Chondrocyte (in vitro differentiated cells): ENCODE results near the gene PERM1. TPM values are rescaled to one million over a fixed set of nuclear protein-coding genes. Genes with fewer than 3 reads are reported as not detected.
"Not testable (repeated sequence)": the region's sequence is repeated elsewhere in the genome, so short reads cannot be mapped to it uniquely, and the experiment has no call there.

ENCODE experiments used
- DNase-seq: peaks from one replicate; pipeline ENCODE4 v3.0.0; 2021; ENCODE audit warnings: mixed read lengths, low spot score
- H3K27ac Mint-ChIP-seq: one replicate; pipeline ENCODE4 v1.8.0; 2021; ENCODE audit warnings: mild to moderate bottlenecking, moderate library complexity, mixed read lengths; ENCODE audit not compliant: unreplicated experiment
- H3K27me3 Mint-ChIP-seq: 2 replicates; pipeline ENCODE4 v1.8.0; 2021; ENCODE audit warnings: low read depth, mixed read lengths
- H3K36me3 Mint-ChIP-seq: 2 replicates; pipeline ENCODE4 v1.8.0; 2021; ENCODE audit warnings: low read depth, mixed read lengths
- H3K4me1 Mint-ChIP-seq: 2 replicates; pipeline ENCODE4 v1.8.0; 2021; ENCODE audit warnings: low read depth, mild to moderate bottlenecking, mixed read lengths
- H3K4me3 Mint-ChIP-seq: one replicate; pipeline ENCODE4 v1.8.0; 2021; ENCODE audit warnings: mild to moderate bottlenecking, moderate library complexity, mixed read lengths; ENCODE audit not compliant: unreplicated experiment
- H3K9me3 Mint-ChIP-seq: 2 replicates; pipeline ENCODE4 v1.8.0; 2021; ENCODE audit warnings: low read depth, mixed read lengths
- CTCF ChIP-seq: fragments of 200-600 bp; sonication (generic); IDR thresholded peaks from 2 replicates; pipeline ENCODE4 v1.5.0; 2021; ENCODE audit warnings: antibody characterized with exemption, mild to moderate bottlenecking, moderate library complexity
- total RNA-seq: library from RNA; stranded (reverse); gene quantifications from 3 replicates; pipeline ENCODE4 v1.2.1, GENCODE V29; 2021

The PERM1 gene
- total RNA-seq, 1 donor from 2014 or later, result 0.37 TPM

GRCh38 chr1:952201-952600, 29.7 kb downstream of the PERM1 start:
- no peak for DNase-seq
- Mint-ChIP-seq H3K4me3 (no peak overlapping the region), H3K27ac (no peak overlapping the region), H3K36me3 (peaks cover 27% of the 10 kb centered on the region), H3K27me3 (no peaks in the 10 kb centered on the region), H3K9me3 (no peaks in the 10 kb centered on the region), H3K4me1 (peaks cover under 1% of the 10 kb centered on the region)
- TF ChIP-seq CTCF, result no peak

- Mint-ChIP-seq H3K4me1 (no peaks in the 10 kb centered on the region), H3K9me3 (no peaks in the 10 kb centered on the region), H3K36me3 (peaks cover 27% of the 10 kb centered on the region), H3K4me3 (no peak overlapping the region), H3K27ac (no peak overlapping the region), H3K27me3 (no peaks in the 10 kb centered on the region)
- peak; percentile 67 for TF ChIP-seq CTCF
- no peak for DNase-seq
Observed at GRCh38 chr1:951364-951763, 30.5 kb downstream of the PERM1 start.

- H3K4me1 Mint-ChIP-seq, result no peaks in the 10 kb centered on the region
- no peak for TF ChIP-seq CTCF
- H3K36me3 Mint-ChIP-seq, result peaks cover 25% of the 10 kb centered on the region
- no peak for DNase-seq
- no peak overlapping the region for H3K27ac Mint-ChIP-seq
- no peak overlapping the region for H3K4me3 Mint-ChIP-seq
- no peaks in the 10 kb centered on the region for H3K9me3 Mint-ChIP-seq
- H3K27me3 Mint-ChIP-seq, result no peaks in the 10 kb centered on the region
Observed at GRCh38 chr1:950881-951280, 31.0 kb downstream of the PERM1 start.

GRCh38 chr1:950268-950667, 31.6 kb downstream of the PERM1 start:
- TF ChIP-seq CTCF, result no peak
- H3K9me3 Mint-ChIP-seq, result no peaks in the 10 kb centered on the region
- H3K27ac Mint-ChIP-seq, result no peak overlapping the region
- no peak overlapping the region for H3K4me3 Mint-ChIP-seq
- H3K27me3 Mint-ChIP-seq, result no peaks in the 10 kb centered on the region
- H3K4me1 Mint-ChIP-seq, result no peaks in the 10 kb centered on the region
- peaks cover 24% of the 10 kb centered on the region for H3K36me3 Mint-ChIP-seq
- DNase-seq, result no peak

GRCh38 chr1:947958-948357, 33.9 kb downstream of the PERM1 start:
- Mint-ChIP-seq H3K27ac (no peak overlapping the region), H3K4me1 (peaks cover 16% of the 10 kb centered on the region)
- no peak for DNase-seq

GRCh38 chr1:946811-947210, 35.1 kb downstream of the PERM1 start:
- DNase-seq, H3K4me3 Mint-ChIP-seq, H3K27ac Mint-ChIP-seq, H3K27me3 Mint-ChIP-seq, H3K9me3 Mint-ChIP-seq: not testable (repeated sequence)
- Mint-ChIP-seq H3K4me1 (peaks cover 16% of the 10 kb centered on the region), H3K36me3 (peaks cover 19% of the 10 kb centered on the region)

More at GRCh38 chr1:947958-948357, 33.9 kb downstream of the PERM1 start:
- H3K27me3 Mint-ChIP-seq, result no peaks in the 10 kb centered on the region
- H3K36me3 Mint-ChIP-seq, result peaks cover 19% of the 10 kb centered on the region
- no peaks in the 10 kb centered on the region for H3K9me3 Mint-ChIP-seq
- H3K4me3 Mint-ChIP-seq, result no peak overlapping the region
- no peak for TF ChIP-seq CTCF
